Limb (tissue), 2 donors: Measurements from ENCODE around the gene KCNJ18.
A peak's percentile ranks its signal among the peaks of the same experiment; 100 is the strongest.
"Not testable (repeated sequence)": the region's sequence is repeated elsewhere in the genome, so short reads cannot be mapped to it uniquely, and the experiment has no call there.

Source experiments
- DNase-seq, 2 donors: peaks; one replicate each; pipeline ENCODE4 v3.0.0-alpha.2; 2016; ENCODE audit errors: extremely low spot score in 2 of 2

The KCNJ18 gene

GRCh38 chr17:21670361-21671155 lies 21.8 kb upstream of the KCNJ18 start:
- not testable (repeated sequence) for DNase-seq

GRCh38 chr17:21671437-21671836 lies 20.9 kb upstream of the KCNJ18 start:
- DNase-seq, result not testable (repeated sequence)

- DNase-seq, result not testable (repeated sequence)
These were observed 20.5 kb upstream of the KCNJ18 start for GRCh38 chr17:21671871-21672270.

GRCh38 chr17:21673451-21674241 lies 18.7 kb upstream of the KCNJ18 start:
- not testable (repeated sequence) for DNase-seq

GRCh38 chr17:21674242-21674731 lies 18.0 kb upstream of the KCNJ18 start:
- no peak for DNase-seq

GRCh38 chr17:21674891-21675738 lies 17.2 kb upstream of the KCNJ18 start:
- DNase-seq, result not testable (repeated sequence)

- not testable (repeated sequence) for DNase-seq
These were observed 16.6 kb upstream of the KCNJ18 start for GRCh38 chr17:21675739-21676130.

- peak in 1 of 2 donors; percentile 11 for DNase-seq
These were observed 15.8 kb upstream of the KCNJ18 start for GRCh38 chr17:21676281-21677111.

- DNase-seq, result peak in 1 of 2 donors; percentile 14
These were observed 15.0 kb upstream of the KCNJ18 start for GRCh38 chr17:21677126-21677910.

- no peak for DNase-seq
These were observed 14.4 kb upstream of the KCNJ18 start for GRCh38 chr17:21677911-21678310.

GRCh38 chr17:21678393-21679081 lies 13.8 kb upstream of the KCNJ18 start:
- no peak for DNase-seq

- DNase-seq, result no peak
These were observed 12.8 kb upstream of the KCNJ18 start for GRCh38 chr17:21679256-21680146.

- DNase-seq, result no peak
These were observed 12.0 kb upstream of the KCNJ18 start for GRCh38 chr17:21680366-21680765.

GRCh38 chr17:21680850-21681351 lies 11.4 kb upstream of the KCNJ18 start:
- not testable (repeated sequence) for DNase-seq

GRCh38 chr17:21681576-21681975 lies 10.7 kb upstream of the KCNJ18 start:
- peak in 1 of 2 donors; percentile 4 for DNase-seq

GRCh38 chr17:21682130-21682529 lies 10.2 kb upstream of the KCNJ18 start:
- not testable (repeated sequence) for DNase-seq

GRCh38 chr17:21683142-21683712 lies 9.1 kb upstream of the KCNJ18 start:
- not testable (repeated sequence) for DNase-seq
